GM21619 (cell line): ENCODE results near the gene CALCR.
"Not testable (repeated sequence)": the region's sequence is repeated elsewhere in the genome, so short reads cannot be mapped to it uniquely, and the experiment has no call there.

Experiments used
- ATAC-seq: cut with Tn5 transposase; IDR thresholded peaks from one replicate; pipeline ENCODE4 v1.9.1; 2021; ENCODE audit not compliant: unreplicated experiment

The CALCR gene

GRCh38 chr7:93562936-93563335 is 11.6 kb downstream of the CALCR start:
- no peak for ATAC-seq

GRCh38 chr7:93562106-93562505 is 12.4 kb downstream of the CALCR start:
- no peak for ATAC-seq

- ATAC-seq = no peak
Observed at GRCh38 chr7:93559639-93560491, 14.7 kb downstream of the CALCR start.

GRCh38 chr7:93558705-93559614 is 15.6 kb downstream of the CALCR start:
- ATAC-seq = no peak

- no peak for ATAC-seq
Observed at GRCh38 chr7:93551931-93552330, 22.6 kb downstream of the CALCR start.

GRCh38 chr7:93551063-93551895 is 23.2 kb downstream of the CALCR start:
- ATAC-seq = no peak

- ATAC-seq = no peak
Observed at GRCh38 chr7:93547716-93548115, 26.8 kb downstream of the CALCR start.

- no peak for ATAC-seq
Observed at GRCh38 chr7:93544691-93545090, 29.8 kb downstream of the CALCR start.

GRCh38 chr7:93538061-93538460 is 36.5 kb downstream of the CALCR start:
- no peak for ATAC-seq

- no peak for ATAC-seq
Observed at GRCh38 chr7:93535616-93536015, 38.9 kb downstream of the CALCR start.

- no peak for ATAC-seq
Observed at GRCh38 chr7:93530701-93531100, 43.8 kb downstream of the CALCR start.

- ATAC-seq = no peak
Observed at GRCh38 chr7:93516834-93517233, 57.7 kb downstream of the CALCR start.

GRCh38 chr7:93515144-93515543 is 59.4 kb downstream of the CALCR start:
- no peak for ATAC-seq

GRCh38 chr7:93509303-93509702 is 65.2 kb downstream of the CALCR start:
- no peak for ATAC-seq

- no peak for ATAC-seq
Observed at GRCh38 chr7:93503088-93503487, 71.4 kb downstream of the CALCR start.

- ATAC-seq = not testable (repeated sequence)
Observed at GRCh38 chr7:93491860-93492259, 82.7 kb downstream of the CALCR start.

GRCh38 chr7:93476491-93477344 is 97.8 kb downstream of the CALCR start:
- no peak for ATAC-seq

- ATAC-seq = no peak
Observed at GRCh38 chr7:93475811-93476210, 98.7 kb downstream of the CALCR start.

- no peak for ATAC-seq
Observed at GRCh38 chr7:93471456-93471855, 103.1 kb downstream of the CALCR start.

- no peak for ATAC-seq
Observed at GRCh38 chr7:93463764-93464163, 110.8 kb downstream of the CALCR start.
